Measurements from ENCODE around the gene SPECC1.
"Not testable (repeated sequence)": the region's sequence is repeated elsewhere in the genome, so short reads cannot be mapped to it uniquely, and the experiment has no call there.

SPECC1 gene

DNA sequence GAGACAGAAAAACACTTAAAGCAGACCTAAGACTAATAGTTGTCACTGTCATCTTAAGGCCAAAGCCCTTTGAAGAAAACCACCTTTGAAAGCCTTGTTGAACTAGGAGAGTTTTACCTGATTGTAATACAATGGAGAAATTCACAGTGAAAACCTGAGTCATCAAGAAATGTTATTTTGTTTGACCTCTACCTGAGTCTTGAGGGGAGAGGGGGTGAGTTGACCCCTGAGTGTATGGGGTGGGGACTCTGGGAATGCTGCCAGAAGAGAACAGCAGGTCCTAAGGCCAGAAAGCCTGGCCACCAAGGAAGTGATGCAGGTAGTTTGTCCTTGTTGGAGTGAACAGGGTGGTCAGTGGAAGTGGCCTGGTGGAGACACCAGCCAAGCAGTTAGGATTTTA is 204.3 kb downstream of the SPECC1 start:
- DNase-seq = no peak

DNA sequence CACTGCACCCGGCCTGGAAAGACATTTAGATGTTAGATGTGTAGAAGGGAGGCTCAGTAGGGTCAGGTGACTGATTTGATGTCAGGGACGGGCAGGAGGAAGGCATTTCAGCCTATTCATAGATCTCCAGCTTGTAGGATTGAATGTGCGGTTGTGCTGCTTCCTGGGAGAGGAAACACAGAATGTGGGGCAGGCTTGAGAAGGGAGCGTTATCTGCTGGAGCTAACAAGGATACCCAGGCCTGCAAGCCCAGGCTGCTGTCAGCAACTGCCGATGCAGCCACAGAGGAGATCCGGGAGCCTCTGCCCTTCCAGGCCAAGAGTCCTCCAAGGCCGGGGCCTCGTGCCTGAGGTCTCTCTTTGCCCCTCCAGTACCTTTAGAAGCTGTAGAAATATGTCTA is 205.6 kb downstream of the SPECC1 start:
- no peak for DNase-seq

DNA sequence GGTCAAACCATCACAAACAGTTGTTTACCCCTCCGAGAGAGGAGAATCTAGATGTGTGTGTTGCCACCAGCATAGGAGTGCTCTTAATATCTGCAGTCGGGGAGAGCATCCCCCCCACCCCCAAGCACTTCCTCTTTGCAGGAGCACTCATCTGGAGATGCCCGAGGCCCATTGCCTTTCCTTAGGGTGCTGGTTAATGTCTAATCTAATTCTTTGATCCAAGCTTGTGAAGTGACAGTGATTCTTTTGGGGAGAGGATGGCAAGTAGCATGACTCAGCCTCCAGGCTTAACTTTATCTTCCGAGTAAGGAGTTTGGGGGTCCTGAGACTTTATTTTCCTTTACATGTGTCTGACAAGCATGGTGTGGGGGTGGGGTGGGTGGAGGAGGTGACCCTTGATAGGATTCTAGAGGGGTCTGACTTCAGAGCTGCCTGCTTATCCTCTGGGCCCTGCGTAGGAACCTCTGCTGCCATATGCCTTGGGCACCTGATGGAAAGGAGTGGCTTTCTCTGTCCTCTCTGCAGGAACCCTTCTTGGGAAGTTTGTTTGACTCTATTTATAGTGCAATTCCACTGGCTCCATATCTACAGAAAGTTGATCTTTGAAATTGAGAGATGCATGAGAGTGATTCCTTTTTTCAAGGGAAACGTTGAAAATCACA is 207.1 kb downstream of the SPECC1 start:
- no peak for DNase-seq

DNA sequence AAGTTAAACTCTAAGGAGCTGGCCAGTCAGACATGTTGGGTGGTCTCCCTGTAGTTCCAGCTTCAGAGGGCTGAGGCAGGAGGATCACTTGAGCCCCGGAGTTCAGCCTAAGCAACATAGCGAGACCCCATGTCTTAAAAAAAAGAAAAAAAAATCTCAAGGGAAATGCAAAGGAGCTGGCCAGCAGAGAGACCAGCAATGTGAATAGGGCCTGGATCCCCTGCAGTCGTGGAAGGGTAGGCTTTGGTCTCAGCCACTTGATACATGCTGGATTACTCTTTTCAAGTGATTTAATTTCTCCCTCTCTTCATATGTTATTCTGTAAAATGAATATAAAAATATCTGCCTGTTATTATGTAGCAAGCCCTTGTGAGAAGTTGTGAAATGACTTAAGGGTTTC is 207.7 kb downstream of the SPECC1 start:
- no peak for DNase-seq

DNA sequence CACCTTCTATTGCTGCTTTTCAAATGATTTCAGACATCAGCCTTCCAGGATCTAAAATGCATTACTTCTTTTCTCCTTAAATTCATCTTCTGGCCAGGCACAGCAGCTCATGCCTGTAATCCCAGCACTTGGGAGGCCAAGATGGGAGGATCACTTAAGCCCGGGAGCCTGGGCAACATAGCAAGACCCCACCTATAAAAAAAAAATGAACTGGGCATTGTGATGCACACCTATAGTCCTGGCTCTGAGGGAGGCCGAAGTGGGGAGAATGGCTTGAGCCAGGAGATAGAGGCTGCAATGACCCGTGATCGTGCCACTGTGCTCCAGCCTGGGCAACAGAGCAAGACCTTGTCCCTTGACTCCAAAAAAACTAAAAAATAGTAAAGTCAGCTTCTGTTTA is 208.5 kb downstream of the SPECC1 start:
- no peak for DNase-seq

DNA sequence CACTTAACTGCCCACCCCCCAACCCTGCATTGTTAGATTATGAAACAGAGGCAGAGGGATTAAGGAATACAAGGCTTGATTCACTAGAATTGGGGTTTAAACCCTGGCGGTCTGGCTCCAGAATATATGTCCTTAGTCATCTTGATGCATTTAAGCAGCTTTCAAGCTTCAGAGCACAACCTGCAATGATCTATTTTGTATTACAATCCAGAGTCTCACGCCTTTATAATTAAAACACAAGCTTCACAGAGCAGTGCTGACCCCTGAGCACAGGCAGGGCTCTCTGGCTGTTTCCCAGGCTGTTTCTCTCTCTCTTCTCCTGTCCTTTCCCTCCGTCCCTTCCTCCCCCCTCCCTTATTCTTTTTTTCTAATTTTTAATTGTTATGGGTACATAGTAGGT is 209.1 kb downstream of the SPECC1 start:
- no peak for DNase-seq

DNA sequence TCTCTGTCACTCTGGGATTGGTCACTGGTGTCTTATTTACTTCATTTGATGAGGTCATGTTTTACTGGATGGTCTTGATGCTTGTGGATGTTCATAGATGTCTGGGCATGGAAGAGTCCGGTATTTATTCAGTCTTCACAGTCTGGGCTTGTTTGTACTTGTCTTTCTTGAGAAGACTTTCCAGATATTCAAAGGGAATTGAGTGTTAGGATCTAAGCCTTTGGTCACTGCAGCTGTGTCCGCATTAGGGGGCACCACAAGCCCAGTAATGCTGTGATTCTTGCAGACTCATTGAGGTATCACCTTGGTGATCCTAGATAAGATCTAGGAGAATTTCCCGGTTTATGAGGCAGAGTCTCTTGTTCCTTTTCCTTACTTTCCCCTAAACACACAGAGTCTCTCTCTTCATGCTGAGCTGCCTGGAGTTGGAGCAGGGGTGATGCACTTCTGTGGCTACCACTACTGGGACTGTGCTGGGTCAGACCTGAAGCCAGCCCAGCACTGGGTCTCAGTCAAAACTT is 214.7 kb downstream of the SPECC1 start:
- no peak for DNase-seq

DNA sequence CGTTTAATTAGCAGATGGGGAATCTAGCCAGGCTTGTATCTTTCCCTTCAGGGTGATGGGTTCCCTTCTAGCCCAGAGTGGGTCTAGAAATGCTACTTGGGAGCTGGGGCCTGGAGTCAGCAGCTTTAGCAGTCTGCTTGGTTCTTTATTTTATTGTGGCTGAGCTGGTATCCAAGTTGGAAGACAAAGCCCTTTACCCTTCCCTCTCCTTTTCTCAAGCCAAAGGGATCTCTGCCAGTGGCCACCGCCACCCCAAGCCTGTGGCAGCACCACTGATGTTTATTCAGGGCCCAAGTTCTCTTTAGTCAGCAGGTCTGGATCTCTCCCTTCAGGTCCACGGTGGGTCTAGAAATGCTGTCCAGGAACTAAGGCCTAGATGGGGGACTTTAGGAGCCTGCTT is 215.2 kb downstream of the SPECC1 start:
- no peak for DNase-seq

DNA sequence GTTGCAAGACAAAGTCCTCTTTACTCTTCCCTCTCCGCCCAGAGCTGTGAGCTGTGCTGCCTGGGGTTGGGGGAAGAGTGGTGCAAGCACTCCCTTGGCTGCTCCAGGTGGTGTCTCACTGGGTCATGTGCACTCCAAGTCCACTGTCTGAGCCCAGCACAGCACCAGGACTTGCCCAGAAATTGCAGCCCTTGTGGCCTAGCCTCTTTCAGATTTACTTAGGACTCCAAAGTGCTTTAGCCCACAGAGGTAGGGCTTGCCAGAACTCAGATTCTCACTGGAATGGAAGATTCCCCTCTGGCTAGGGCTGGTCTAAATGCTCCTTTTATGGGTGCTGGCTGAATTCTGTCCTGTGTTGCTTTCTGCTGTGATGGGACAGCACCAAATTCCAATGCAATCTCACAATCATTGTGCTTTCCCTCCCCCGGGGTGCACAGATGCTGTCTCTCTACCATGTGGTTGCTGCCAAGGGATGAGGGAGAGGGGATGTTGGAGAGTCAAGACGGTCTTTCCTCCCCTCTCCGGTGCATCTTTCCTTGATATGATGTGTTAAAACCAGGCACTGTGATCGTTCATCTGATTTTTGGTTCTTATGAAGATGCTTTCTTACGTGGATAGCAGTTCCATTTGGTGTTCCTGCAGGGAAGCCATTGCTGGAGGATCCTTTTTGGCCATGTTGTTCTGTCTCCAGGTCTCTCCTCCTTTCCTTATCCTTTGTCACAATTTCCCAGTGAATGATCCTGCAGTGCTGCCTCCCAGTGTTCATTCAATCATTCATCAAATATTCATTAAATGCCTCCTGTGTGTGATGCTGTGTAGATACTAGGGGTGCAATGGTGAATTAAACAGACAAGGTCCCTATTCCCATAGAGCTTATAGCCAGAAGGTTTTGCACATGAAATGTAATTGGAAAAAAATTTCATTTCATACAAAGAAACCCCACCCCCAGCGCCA is 216.3 kb downstream of the SPECC1 start:
- no peak for DNase-seq

DNA sequence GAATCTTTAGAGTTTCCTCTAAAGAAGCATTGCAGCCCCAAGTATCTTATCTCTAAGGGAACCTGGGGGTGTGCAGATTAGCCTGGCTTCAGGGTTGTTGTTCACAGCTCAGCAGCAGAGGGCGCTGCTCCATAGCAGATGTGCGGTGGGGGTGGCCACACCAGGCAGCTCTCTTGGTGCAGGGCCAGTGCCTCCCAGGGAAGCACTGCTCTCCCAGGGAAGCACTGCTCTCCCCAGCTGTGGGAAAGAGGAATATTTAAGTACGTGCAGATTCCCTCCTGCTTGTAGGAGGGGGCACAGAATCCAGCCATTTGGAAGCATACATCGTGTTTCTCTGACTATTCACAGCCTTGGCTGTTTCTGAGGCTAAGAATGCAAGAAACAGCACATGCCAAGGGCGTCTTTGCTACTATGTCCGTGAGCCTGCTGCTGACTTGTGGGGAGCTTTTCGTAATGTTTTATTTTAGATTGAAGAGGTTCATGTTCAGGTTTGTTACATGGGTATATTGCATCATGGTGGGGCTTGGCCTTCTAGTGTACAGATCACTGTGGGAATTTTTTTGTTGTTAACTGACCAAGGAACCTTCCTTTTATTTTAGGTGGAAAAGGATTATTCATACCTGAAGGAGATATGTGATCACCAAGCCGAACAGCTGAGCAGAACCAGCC is 217.8 kb downstream of the SPECC1 start:
- DNase-seq = peak; percentile 2

DNA sequence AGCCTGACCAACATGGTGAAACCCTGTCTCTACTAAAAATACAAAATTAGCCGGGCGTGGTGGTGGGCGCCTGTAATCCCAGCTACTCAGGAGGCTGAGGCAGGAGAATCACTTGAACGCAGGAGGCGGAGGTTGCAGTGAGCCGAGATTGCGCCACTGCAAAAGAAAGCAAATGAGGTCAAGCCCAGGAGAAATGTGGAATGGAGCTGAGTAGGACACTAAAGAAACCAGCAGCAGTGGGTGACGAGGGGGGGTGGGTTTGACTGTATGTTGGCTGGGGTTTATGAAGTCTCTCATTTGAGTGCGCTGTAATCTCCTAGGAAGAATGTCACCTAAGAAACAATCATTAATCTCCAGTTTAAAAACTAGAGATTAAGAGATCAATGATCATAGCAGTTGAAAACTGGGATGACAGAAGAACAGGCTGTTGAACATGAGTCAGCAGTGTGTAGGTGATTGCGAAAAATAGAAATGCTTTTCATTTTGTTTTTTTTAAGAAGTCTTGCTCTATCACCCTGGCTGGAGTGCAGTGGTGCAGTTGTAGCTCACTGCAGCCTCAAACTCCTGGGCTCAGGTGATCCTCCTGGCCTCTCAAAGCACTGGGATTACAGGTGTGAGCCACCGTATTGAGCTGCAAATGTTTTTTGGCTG is 218.7 kb downstream of the SPECC1 start:
- not testable (repeated sequence) for DNase-seq

DNA sequence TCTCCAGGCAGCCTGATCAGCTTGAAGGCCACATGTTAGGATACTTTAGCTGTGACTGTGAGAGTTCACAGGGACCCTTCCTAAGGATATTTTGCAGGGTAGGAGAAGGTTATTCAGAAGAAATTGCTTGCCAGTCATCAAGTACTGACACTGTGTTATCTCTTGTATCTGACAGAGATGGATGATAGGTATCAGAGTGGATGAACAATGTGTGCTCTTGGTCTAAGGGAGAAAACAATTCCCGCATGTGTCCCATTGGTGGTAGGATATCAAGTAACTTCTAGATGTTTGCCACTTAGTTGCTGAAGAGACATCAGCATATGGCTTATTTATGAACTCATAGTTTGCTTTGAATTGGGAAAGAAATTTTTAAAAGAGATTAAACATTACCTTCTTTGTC is 219.3 kb downstream of the SPECC1 start:
- DNase-seq = no peak

DNA sequence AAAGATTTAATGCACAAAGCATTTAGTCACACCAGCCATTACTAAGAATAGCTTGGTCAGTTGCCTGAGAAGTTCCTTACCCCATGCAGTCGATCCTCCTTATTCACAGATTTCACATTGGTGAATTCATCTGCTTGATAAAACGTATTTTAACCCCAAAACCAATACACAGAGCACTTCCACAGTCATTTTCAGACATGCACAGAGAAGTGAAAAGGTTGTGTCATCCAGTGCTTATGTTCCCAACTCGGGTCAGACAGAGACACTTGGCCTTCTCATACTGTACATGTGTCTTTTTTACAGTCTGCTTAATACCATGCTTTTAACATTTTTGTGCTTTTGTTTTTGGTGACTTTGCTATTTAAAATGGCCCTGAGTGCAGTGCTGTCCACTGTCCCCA is 219.7 kb downstream of the SPECC1 start:
- no peak for DNase-seq

DNA sequence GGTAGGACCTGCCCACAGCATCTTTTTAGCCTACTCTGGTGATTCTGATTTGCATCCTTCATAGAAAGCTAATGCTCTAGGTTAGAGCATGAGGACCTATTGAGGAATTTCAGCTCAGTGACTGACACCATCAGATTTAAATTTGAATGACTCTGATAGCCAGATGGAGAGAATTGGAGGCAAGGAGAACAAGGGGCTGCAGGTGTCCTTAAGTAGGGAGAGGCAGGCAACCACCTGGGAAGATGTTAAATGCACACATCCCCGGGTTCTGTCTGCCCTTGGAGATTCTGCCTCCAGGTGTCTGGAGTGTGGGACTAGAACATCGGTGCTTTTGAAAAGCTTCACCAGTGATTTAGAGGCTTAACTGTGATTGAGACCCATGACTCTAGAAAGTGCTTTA is 221.8 kb downstream of the SPECC1 start:
- DNase-seq = no peak

DNA sequence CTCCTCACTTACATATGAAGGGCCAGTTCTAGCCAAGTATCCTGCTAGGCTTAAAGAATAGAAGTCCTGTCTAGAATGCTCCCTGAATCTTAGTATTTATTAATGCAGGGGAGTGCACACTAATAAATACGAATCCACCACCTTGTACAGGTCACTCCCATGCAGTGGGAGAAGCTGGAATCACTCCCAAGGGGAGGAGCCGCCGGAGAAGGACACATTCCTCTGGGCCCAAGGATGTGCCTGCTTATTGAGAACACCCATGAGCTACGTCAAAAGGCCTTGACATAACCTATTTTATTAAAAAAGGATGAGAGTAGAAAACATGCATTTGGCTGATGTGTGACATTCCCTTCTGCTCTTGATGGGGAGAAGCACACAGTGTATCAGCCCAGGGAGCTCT is 223.5 kb downstream of the SPECC1 start:
- DNase-seq = no peak

DNA sequence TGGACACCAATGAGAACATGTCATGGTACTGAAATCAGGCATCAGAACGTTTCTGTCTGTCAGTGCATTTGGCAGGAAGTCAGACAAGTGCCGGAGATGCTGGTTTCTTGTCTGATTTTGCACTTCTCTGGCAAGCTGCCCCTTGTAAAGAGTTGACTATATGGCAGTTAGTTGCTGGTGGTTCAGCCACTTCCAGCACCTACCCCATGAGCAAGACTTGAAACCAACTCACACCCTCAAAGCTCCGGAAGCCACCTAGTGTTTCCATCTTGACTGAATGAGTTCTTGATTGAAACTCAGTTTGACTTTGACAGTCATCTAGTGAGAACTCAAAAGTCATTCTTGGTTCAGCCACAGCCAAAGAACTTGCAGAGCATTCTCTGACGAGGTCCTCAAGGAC is 225.1 kb downstream of the SPECC1 start:
- DNase-seq = no peak

DNA sequence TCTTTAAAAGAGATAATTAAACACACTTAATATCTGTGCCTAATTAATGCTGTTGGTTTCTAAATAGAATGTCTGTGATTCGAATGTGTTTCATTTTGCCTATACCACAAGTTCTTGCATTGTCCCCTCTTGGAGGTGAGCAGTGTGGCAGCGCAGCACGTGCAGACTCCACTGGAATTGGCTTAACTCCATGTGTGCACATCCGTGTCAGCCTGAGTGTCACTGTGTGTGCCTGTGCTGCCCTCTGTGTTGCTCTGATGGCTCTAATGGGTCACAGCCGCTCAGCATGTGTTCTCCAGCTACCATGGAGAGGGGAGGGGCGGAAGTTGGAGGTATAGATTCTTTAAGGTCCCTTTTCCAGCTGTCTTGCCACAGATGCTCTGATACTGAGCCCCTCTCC is 226.6 kb downstream of the SPECC1 start:
- no peak for DNase-seq

DNA sequence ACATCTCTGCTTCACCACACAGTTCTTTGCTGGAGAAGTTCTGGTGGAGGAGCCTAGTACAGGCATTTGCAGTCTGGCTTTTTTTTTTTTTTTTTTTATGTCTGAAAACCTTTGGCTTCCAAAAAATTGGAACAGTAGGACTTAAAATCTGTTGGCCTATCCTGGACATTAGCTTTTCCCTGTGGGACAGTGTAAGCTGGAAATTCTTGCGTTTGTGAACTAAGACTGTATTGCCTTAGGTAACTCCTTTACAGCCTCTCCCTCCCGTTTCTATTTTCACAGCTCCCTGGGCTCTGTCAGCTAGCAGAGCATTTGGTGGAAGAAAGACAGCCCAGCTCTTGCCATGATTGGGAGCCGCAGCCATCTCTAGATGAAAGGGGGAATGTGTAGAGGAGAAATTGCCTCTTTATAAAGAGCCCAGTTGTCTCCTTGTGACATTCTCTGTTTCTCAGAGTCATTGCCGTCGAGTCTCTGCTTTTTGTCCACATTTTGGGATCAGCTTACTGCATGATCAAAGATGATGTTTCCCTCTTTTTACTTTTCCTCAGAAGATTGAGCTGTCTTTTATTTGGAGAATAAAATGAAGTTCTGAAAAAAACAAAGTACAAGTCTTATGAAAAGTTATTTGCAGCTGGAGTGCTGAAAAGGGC is 227.5 kb downstream of the SPECC1 start:
- DNase-seq = no peak

DNA sequence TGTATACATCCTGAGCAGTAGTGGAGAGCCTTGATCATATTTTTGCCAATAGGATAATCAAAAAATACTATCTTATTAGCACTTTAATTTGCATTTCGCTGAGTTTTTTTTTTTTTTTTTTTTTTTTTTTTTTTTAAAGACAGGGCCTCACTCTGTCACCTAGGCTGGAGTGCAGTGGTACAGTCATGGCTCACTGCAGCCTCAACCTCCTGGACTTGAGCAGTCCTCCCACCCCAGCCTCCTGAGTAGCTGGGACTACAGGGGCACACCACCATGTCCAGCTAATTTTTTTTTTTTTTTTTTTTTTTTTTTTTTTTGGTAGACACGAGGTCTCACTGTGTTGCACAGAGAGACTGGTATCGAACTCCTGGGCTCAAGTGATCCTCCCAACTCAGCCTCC is 230.6 kb downstream of the SPECC1 start:
- not testable (repeated sequence) for DNase-seq

DNA sequence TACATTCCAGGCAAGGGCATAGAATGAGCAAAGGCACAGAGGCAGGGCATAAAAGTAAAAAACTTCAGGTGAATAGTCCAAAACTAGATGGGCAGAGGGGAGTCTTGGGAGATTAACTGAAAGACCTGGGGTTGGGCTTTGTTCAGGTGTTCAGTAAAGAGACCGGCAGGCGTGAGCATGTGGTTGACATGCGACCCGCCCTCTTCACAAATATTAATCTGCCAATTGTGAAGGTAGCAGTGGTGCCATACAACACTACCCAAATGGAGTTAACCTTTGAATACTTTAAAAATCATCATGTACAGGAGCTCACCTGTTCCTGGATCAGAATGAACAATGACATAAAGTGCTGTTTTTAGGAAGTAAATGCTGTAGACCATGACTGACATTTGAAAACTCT is 232.7 kb downstream of the SPECC1 start:
- no peak for DNase-seq

DNA sequence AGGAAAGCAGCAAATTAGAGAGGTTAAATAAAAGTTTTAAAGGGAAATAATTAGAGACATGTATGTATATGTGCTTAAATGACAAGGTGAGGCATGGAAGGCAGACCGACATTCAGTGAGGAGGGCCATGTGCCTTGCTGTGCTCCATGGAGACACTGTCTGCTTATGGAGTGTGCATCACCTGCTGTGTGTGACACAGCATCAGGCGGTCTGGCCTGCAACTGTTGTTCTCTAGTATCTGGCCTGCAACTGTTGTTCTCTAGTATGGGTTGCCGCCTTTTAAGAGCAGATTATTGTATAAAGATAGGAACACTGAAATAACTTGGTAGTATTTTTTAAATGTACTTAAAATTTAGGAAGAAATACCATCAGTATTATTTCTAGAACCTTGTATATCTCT is 233.1 kb downstream of the SPECC1 start:
- no peak for DNase-seq

DNA sequence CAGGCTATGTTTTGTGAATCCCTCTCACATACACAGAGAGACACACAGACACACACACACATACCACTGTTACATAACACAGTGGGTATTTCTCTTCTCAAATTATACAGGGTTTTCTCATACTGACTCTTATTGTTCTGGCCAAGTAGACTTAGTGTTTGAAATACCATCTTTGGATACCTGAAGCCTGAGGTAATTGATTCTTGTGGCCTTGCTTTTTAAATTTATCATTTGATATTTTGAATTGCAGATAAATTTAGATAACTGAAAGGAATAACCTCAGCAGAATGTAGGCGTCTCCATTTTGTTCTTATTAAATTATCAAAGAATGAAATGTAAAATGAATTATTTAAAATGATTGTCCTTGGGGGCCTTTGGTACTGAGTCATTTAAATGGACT is 234.4 kb downstream of the SPECC1 start:
- no peak for DNase-seq

DNA sequence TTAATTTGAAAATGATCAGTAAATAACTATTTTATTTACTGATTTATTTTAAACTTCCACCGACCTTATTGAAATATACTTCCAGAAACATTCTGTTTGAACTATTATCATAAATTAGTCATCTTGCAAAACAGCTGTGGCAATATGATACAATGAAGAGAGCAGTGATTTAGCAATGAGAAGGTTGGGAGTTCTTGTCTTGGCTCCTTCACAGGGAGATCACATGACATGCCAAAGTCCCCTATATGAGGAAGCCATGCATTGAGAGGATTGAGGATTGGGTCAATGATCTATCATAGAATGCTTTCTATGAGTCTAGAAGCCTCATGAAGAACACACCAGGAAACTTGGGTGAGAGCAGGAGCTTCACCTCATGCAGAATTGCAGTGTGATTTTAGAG is 235.5 kb downstream of the SPECC1 start:
- no peak for DNase-seq

All from NCI-H1048 (cell line).